HG03045 (cell line): ENCODE data around the gene FSTL4.

ENCODE experiments used
- ATAC-seq: cut with Tn5 transposase; IDR thresholded peaks from one replicate; pipeline ENCODE4 v1.9.1; 2021; ENCODE audit warnings: mild to moderate bottlenecking, moderate library complexity; ENCODE audit not compliant: unreplicated experiment

FSTL4 gene

GRCh38 chr5:133332439-133333024 is 279.8 kb downstream of the FSTL4 start:
- ATAC-seq, result no peak

- ATAC-seq, result no peak
These were observed 280.4 kb downstream of the FSTL4 start for GRCh38 chr5:133331941-133332340.

- no peak for ATAC-seq
These were observed 281.4 kb downstream of the FSTL4 start for GRCh38 chr5:133330956-133331355.

GRCh38 chr5:133328800-133329199 is 283.5 kb downstream of the FSTL4 start:
- no peak for ATAC-seq

- no peak for ATAC-seq
These were observed 284.4 kb downstream of the FSTL4 start for GRCh38 chr5:133327946-133328401.

- no peak for ATAC-seq
These were observed 286.0 kb downstream of the FSTL4 start for GRCh38 chr5:133326361-133326760.

GRCh38 chr5:133325864-133326263 is 286.5 kb downstream of the FSTL4 start:
- no peak for ATAC-seq

- no peak for ATAC-seq
These were observed 287.4 kb downstream of the FSTL4 start for GRCh38 chr5:133324926-133325325.

- no peak for ATAC-seq
These were observed 288.6 kb downstream of the FSTL4 start for GRCh38 chr5:133323494-133324457.

- ATAC-seq, result no peak
These were observed 289.6 kb downstream of the FSTL4 start for GRCh38 chr5:133322743-133323142.

GRCh38 chr5:133321833-133322420 is 290.4 kb downstream of the FSTL4 start:
- no peak for ATAC-seq

GRCh38 chr5:133321286-133321832 is 291.0 kb downstream of the FSTL4 start:
- ATAC-seq, result no peak

- no peak for ATAC-seq
These were observed 292.3 kb downstream of the FSTL4 start for GRCh38 chr5:133319905-133320520.

GRCh38 chr5:133319244-133319643 is 293.1 kb downstream of the FSTL4 start:
- ATAC-seq, result no peak

- no peak for ATAC-seq
These were observed 294.8 kb downstream of the FSTL4 start for GRCh38 chr5:133317558-133317957.

- ATAC-seq, result no peak
These were observed 295.7 kb downstream of the FSTL4 start for GRCh38 chr5:133316346-133317343.

GRCh38 chr5:133314086-133314485 is 298.3 kb downstream of the FSTL4 start:
- no peak for ATAC-seq

GRCh38 chr5:133311176-133311575 is 301.2 kb downstream of the FSTL4 start:
- no peak for ATAC-seq

GRCh38 chr5:133309984-133310621 is 302.2 kb downstream of the FSTL4 start:
- ATAC-seq, result no peak
